CD14-positive monocyte (primary cell): ENCODE results near the gene BCAS1. TPM values are rescaled to one million over a fixed set of nuclear protein-coding genes. Genes with fewer than 3 reads are reported as not detected.
A peak's percentile ranks its signal among the peaks of the same experiment; 100 is the strongest.

Experiments used
- DNase-seq, 3 donors: peaks; one replicate each; pipeline ENCODE4 v3.0.0-alpha.2; 2011 to 2022
- H2AFZ ChIP-seq: 2 replicates; pipeline ENCODE4 v1.6.0; 2012; ENCODE audit warnings: mild to moderate bottlenecking, low read depth, low read length, inconsistent platforms; ENCODE audit not compliant: insufficient read depth, poor library complexity, severe bottlenecking
- H3K27ac ChIP-seq, 2 donors: 1 replicate in 1 of 2; 2 replicates in 1 of 2; pipeline ENCODE4 v1.5.1; 2012 to 2013; ENCODE audit warnings: low read length in 2 of 2, control low read depth in 1 of 2, inconsistent platforms in 1 of 2, low read depth in 1 of 2, mild to moderate bottlenecking in 1 of 2
- H3K27me3 ChIP-seq, 2 donors: one replicate each; pipeline versions ENCODE4 v1.6.0 to v1.6.1; 2011 to 2013; ENCODE audit warnings: low read length in 2 of 2; ENCODE audit not compliant: control insufficient read depth in 2 of 2, insufficient read depth in 2 of 2
- H3K36me3 ChIP-seq, 2 donors: replicated peaks in 1 of 2; 1 replicate in 1 of 2; 2 replicates in 1 of 2; pipeline versions ENCODE4 v1.5.1 to v1.6.1; 2012 to 2013; ENCODE audit warnings: low read length in 2 of 2, control low read depth in 1 of 2, inconsistent platforms in 1 of 2, mild to moderate bottlenecking in 1 of 2; ENCODE audit not compliant: insufficient read depth in 2 of 2, control insufficient read depth in 1 of 2
- H3K4me1 ChIP-seq, 2 donors: 1 replicate in 1 of 2; 2 replicates in 1 of 2; pipeline versions ENCODE4 v1.5.1 to v1.6.1; 2012 to 2013; ENCODE audit warnings: low read length in 2 of 2, control low read depth in 1 of 2, inconsistent platforms in 1 of 2, mild to moderate bottlenecking in 1 of 2, moderate library complexity in 1 of 2; ENCODE audit not compliant: insufficient read depth in 2 of 2, control insufficient read depth in 1 of 2
- H3K4me2 ChIP-seq: replicated peaks from 2 replicates; pipeline ENCODE3; 2012; ENCODE audit warnings: low read length, moderate library complexity, mild to moderate bottlenecking; ENCODE audit not compliant: poor library complexity, severe bottlenecking; ENCODE audit errors: extremely low read depth
- H3K4me3 ChIP-seq, 3 experiments: fragments of 200-600 bp in 1 of 3; sonication (generic) in 1 of 3; replicated peaks in 1 of 3; 1 replicate in 2 of 3; 2 replicates in 1 of 3; pipeline ENCODE4 v1.5.1; 2011 to 2013; ENCODE audit warnings: low read length in 3 of 3, mild to moderate bottlenecking in 3 of 3, control low read depth in 2 of 3, low read depth in 2 of 3, inconsistent platforms in 1 of 3, moderate library complexity in 1 of 3
- H3K79me2 ChIP-seq: 2 replicates; pipeline ENCODE4 v1.6.0; 2012; ENCODE audit warnings: mild to moderate bottlenecking, control low read depth, inconsistent platforms, low read length, moderate library complexity; ENCODE audit not compliant: insufficient read depth
- H3K9ac ChIP-seq: 2 replicates; pipeline ENCODE4 v1.6.0; 2017; ENCODE audit warnings: low read length, mild to moderate bottlenecking; ENCODE audit not compliant: insufficient read depth, poor library complexity, severe bottlenecking
- H3K9me3 ChIP-seq, 2 donors: replicated peaks in 1 of 2; 1 replicate in 1 of 2; 2 replicates in 1 of 2; pipeline versions ENCODE4 v1.5.1 to v1.6.1; 2012 to 2013; ENCODE audit warnings: low read length in 2 of 2, control low read depth in 1 of 2; ENCODE audit not compliant: control insufficient read depth in 1 of 2, insufficient read depth in 1 of 2
- H4K20me1 ChIP-seq: 2 replicates; pipeline ENCODE4 v1.6.0; 2012; ENCODE audit warnings: mild to moderate bottlenecking, low read length, control low read depth, moderate library complexity; ENCODE audit not compliant: insufficient read depth
- H3K27ac Mint-ChIP-seq, 7 donors: one replicate each; pipeline ENCODE4 v1.8.0; 2020; ENCODE audit warnings: mild to moderate bottlenecking in 7 of 7, mixed read lengths in 7 of 7, moderate library complexity in 6 of 7, inconsistent platforms in 2 of 7
- H3K27me3 Mint-ChIP-seq, 3 donors: one replicate each; pipeline ENCODE4 v1.8.0; 2021 to 2022; ENCODE audit warnings: low read depth in 3 of 3, mild to moderate bottlenecking in 3 of 3, mixed read lengths in 3 of 3, moderate library complexity in 3 of 3, inconsistent platforms in 1 of 3
- H3K36me3 Mint-ChIP-seq, 2 donors: one replicate each; pipeline ENCODE4 v1.8.0; 2020; ENCODE audit warnings: mixed read lengths in 2 of 2, inconsistent platforms in 1 of 2, mild to moderate bottlenecking in 1 of 2
- H3K4me1 Mint-ChIP-seq: one replicate; pipeline ENCODE4 v1.8.0; 2020; ENCODE audit warnings: mild to moderate bottlenecking, mixed read lengths
- H3K4me3 Mint-ChIP-seq, 2 donors: one replicate each; pipeline ENCODE4 v1.8.0; 2020; ENCODE audit warnings: mild to moderate bottlenecking in 2 of 2, mixed read lengths in 2 of 2, moderate library complexity in 1 of 2
- H3K9me3 Mint-ChIP-seq, 7 donors: one replicate each; pipeline ENCODE4 v1.8.0; 2020 to 2022; ENCODE audit warnings: mixed read lengths in 7 of 7, mild to moderate bottlenecking in 6 of 7, moderate library complexity in 6 of 7, inconsistent platforms in 2 of 7
- CTCF ChIP-seq: fragments of 200-600 bp; IDR thresholded peaks from one replicate; pipeline ENCODE4 v1.8.0; 2022; ENCODE audit warnings: antibody characterized with exemption, mild to moderate bottlenecking
- WGBS: methylation state at CpG from one replicate; pipeline ENCODE4 v1.1.5; 2013; ENCODE audit warnings: missing lambda C conversion rate; ENCODE audit not compliant: insufficient coverage; 5-methylcytosine and 5-hydroxymethylcytosine counted together
- intact Hi-C, 2 donors: fragments of 100-400 bp; cut with micrococcal nuclease; formaldehyde crosslinking; loops; one replicate each; pipeline versions ENCODE4 v1.15.0 to v1.15.1; 2023
- polyA plus RNA-seq, 3 donors: library from polyadenylated mRNA; depleted of rRNA in 1 of 3; unstranded in 2 of 3; stranded (reverse) in 1 of 3; fragments of 300-500 nt in 2 of 3; fragments of >200 nt in 1 of 3; fragmentation: Illumina TruSeq in 2 of 3; gene quantifications; 1 replicate in 2 of 3; 2 replicates in 1 of 3; pipeline ENCODE4 v1.2.3, GENCODE V29; 2012 to 2021

The BCAS1 gene
- polyA plus RNA-seq, 3 donors = 0.01 to 0.02 TPM; not detected in 1

- TF ChIP-seq CTCF = no peak
These were observed 138.8 kb downstream of the BCAS1 start for GRCh38 chr20:53931597-53931996.

GRCh38 chr20:53930651-53931504 is 139.5 kb downstream of the BCAS1 start:
- 92% methylated on average over 1 of the region's 3 CpGs for WGBS
- H3K36me3 Mint-ChIP-seq = peaks cover 0 to 2% of the 10 kb centered on the region in 2 donors

More at GRCh38 chr20:53931597-53931996, 138.8 kb downstream of the BCAS1 start:
- H3K27me3 ChIP-seq = no peaks in the 10 kb centered on the region
- peaks cover 0 to 2% (median 0%) of the 10 kb centered on the region in 7 donors for H3K9me3 Mint-ChIP-seq
- peaks cover under 1 to 2% (median 2%) of the 10 kb centered on the region in 3 donors for H3K27me3 Mint-ChIP-seq
- H3K79me2 ChIP-seq = no peaks in the 10 kb centered on the region
- H3K27ac ChIP-seq = peak overlapping the region in 1 of 2 donors; percentile 52
- no peak overlapping the region for H3K9ac ChIP-seq
- H3K36me3 Mint-ChIP-seq = peaks cover 0 to 2% of the 10 kb centered on the region in 2 donors
- H4K20me1 ChIP-seq = no peaks in the 10 kb centered on the region
- H3K4me1 ChIP-seq = peaks cover 67 to 84% of the 10 kb centered on the region in 2 donors
- peaks cover 73% of the 10 kb centered on the region for H3K4me1 Mint-ChIP-seq
- H3K4me3 ChIP-seq = no peak overlapping the region
- H3K4me2 ChIP-seq = no peak overlapping the region
- no peak for DNase-seq
- no CpG with 5 or more reads among the region's 1 CpG for WGBS
- H3K27ac Mint-ChIP-seq = peak overlapping the region in 1 of 7 donors; percentile 45
- no peak overlapping the region for H2AFZ ChIP-seq
- no peak overlapping the region for H3K4me3 Mint-ChIP-seq
- intact Hi-C loops = loop anchor here (10.0 kb wide), 2 partner anchors 87 to 197 kb away; no protein-coding TSS in a partner anchor
- no peaks in the 10 kb centered on the region for H3K36me3 ChIP-seq
- H3K9me3 ChIP-seq = no peaks in the 10 kb centered on the region

More at GRCh38 chr20:53930651-53931504, 139.5 kb downstream of the BCAS1 start:
- DNase-seq = peak in 2 of 3 donors; percentile 73
- H3K4me3 ChIP-seq = no peak overlapping the region
- H3K27me3 ChIP-seq = no peaks in the 10 kb centered on the region
- peaks cover 67 to 84% of the 10 kb centered on the region in 2 donors for H3K4me1 ChIP-seq
- H3K79me2 ChIP-seq = no peaks in the 10 kb centered on the region
- TF ChIP-seq CTCF = no peak
- H3K4me2 ChIP-seq = no peak overlapping the region
- no peak overlapping the region for H3K9ac ChIP-seq
- Mint-ChIP-seq H3K27ac (peak overlapping the region in 6 of 7 donors; percentile 32 to 83 (median 74)), H3K27me3 (peaks cover 2% of the 10 kb centered on the region in 3 donors), H3K9me3 (peaks cover 0 to 2% (median 0%) of the 10 kb centered on the region in 7 donors), H3K4me3 (no peak overlapping the region), H3K4me1 (peaks cover 75% of the 10 kb centered on the region)
- H4K20me1 ChIP-seq = no peaks in the 10 kb centered on the region
- H3K27ac ChIP-seq = peak overlapping the region in 1 of 2 donors; percentile 52
- H3K36me3 ChIP-seq = no peaks in the 10 kb centered on the region
- H2AFZ ChIP-seq = no peak overlapping the region
- intact Hi-C loops = loop anchor here (10.0 kb wide), 2 partner anchors 86 to 196 kb away; no protein-coding TSS in a partner anchor
- no peaks in the 10 kb centered on the region for H3K9me3 ChIP-seq
